ENCODE data around the gene FRMD7. TPM values are rescaled to one million over a fixed set of nuclear protein-coding genes. Genes with fewer than 3 reads are reported as not detected.

FRMD7 gene
- total RNA-seq, 1 experiment from 2014 or later: not detected

DNA sequence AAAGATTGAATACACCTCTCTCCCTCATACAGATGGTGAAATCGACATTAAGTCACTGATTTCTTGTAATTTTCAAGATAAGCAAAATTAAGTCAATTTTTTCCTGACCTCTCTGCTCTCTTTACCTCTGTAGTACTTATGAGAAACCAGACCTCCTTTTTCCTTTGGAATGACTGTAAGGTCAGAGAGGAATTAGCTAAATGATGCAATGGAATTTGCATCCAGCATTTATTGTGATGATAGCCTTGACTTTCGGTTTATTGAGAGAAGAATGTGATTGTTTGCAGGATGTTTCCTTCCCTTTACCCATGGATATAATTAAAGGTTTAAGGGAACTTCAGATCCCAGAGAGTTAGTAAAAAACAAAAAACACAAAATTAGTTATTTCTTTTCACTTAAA lies 82.4 kb downstream of the FRMD7 start (continued):
- TF ChIP-seq, protein P1, sequence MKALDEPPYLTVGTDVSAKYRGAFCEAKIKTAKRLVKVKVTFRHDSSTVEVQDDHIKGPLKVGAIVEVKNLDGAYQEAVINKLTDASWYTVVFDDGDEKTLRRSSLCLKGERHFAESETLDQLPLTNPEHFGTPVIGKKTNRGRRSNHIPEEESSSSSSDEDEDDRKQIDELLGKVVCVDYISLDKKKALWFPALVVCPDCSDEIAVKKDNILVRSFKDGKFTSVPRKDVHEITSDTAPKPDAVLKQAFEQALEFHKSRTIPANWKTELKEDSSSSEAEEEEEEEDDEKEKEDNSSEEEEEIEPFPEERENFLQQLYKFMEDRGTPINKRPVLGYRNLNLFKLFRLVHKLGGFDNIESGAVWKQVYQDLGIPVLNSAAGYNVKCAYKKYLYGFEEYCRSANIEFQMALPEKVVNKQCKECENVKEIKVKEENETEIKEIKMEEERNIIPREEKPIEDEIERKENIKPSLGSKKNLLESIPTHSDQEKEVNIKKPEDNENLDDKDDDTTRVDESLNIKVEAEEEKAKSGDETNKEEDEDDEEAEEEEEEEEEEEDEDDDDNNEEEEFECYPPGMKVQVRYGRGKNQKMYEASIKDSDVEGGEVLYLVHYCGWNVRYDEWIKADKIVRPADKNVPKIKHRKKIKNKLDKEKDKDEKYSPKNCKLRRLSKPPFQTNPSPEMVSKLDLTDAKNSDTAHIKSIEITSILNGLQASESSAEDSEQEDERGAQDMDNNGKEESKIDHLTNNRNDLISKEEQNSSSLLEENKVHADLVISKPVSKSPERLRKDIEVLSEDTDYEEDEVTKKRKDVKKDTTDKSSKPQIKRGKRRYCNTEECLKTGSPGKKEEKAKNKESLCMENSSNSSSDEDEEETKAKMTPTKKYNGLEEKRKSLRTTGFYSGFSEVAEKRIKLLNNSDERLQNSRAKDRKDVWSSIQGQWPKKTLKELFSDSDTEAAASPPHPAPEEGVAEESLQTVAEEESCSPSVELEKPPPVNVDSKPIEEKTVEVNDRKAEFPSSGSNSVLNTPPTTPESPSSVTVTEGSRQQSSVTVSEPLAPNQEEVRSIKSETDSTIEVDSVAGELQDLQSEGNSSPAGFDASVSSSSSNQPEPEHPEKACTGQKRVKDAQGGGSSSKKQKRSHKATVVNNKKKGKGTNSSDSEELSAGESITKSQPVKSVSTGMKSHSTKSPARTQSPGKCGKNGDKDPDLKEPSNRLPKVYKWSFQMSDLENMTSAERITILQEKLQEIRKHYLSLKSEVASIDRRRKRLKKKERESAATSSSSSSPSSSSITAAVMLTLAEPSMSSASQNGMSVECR (CRISPR knock-in tag; IDR thresholded peaks at IDR 0.05; ENCODE audit: borderline replicate concordance): no peak
- TF ChIP-seq NR1H2 (CRISPR knock-in tag; IDR thresholded peaks at IDR 0.05) (no peak), FOXJ3 (CRISPR knock-in tag; IDR thresholded peaks at IDR 0.05; ENCODE audit: borderline replicate concordance) (no peak), SOX15 (CRISPR knock-in tag; IDR thresholded peaks at IDR 0.05) (no peak), GRHL2 (CRISPR knock-in tag; IDR thresholded peaks at IDR 0.05; ENCODE audit: insufficient replicate concordance, severe bottlenecking) (no peak), ELF4 (CRISPR knock-in tag; IDR thresholded peaks at IDR 0.05; ENCODE audit: low read depth) (no peak), RELA (CRISPR knock-in tag; IDR thresholded peaks at IDR 0.05; ENCODE audit: borderline replicate concordance) (no peak), IRF1 (CRISPR knock-in tag; IDR thresholded peaks at IDR 0.05) (no peak), ZBTB43 (CRISPR knock-in tag; IDR thresholded peaks at IDR 0.05) (no peak), ATF2 (CRISPR knock-in tag; IDR thresholded peaks at IDR 0.05; ENCODE audit: borderline replicate concordance, low read depth) (no peak), SMAD3 (CRISPR knock-in tag; IDR thresholded peaks at IDR 0.05; ENCODE audit: borderline replicate concordance) (no peak), ZNF671 (CRISPR knock-in tag; IDR thresholded peaks at IDR 0.05) (no peak), MYBL2 (CRISPR knock-in tag; IDR thresholded peaks at IDR 0.05) (no peak)
- TF ChIP-seq, protein P2, sequence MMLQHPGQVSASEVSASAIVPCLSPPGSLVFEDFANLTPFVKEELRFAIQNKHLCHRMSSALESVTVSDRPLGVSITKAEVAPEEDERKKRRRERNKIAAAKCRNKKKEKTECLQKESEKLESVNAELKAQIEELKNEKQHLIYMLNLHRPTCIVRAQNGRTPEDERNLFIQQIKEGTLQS (CRISPR knock-in tag; conservative IDR thresholded peaks at IDR 0.05): no peak
- TF ChIP-seq, protein P3, sequence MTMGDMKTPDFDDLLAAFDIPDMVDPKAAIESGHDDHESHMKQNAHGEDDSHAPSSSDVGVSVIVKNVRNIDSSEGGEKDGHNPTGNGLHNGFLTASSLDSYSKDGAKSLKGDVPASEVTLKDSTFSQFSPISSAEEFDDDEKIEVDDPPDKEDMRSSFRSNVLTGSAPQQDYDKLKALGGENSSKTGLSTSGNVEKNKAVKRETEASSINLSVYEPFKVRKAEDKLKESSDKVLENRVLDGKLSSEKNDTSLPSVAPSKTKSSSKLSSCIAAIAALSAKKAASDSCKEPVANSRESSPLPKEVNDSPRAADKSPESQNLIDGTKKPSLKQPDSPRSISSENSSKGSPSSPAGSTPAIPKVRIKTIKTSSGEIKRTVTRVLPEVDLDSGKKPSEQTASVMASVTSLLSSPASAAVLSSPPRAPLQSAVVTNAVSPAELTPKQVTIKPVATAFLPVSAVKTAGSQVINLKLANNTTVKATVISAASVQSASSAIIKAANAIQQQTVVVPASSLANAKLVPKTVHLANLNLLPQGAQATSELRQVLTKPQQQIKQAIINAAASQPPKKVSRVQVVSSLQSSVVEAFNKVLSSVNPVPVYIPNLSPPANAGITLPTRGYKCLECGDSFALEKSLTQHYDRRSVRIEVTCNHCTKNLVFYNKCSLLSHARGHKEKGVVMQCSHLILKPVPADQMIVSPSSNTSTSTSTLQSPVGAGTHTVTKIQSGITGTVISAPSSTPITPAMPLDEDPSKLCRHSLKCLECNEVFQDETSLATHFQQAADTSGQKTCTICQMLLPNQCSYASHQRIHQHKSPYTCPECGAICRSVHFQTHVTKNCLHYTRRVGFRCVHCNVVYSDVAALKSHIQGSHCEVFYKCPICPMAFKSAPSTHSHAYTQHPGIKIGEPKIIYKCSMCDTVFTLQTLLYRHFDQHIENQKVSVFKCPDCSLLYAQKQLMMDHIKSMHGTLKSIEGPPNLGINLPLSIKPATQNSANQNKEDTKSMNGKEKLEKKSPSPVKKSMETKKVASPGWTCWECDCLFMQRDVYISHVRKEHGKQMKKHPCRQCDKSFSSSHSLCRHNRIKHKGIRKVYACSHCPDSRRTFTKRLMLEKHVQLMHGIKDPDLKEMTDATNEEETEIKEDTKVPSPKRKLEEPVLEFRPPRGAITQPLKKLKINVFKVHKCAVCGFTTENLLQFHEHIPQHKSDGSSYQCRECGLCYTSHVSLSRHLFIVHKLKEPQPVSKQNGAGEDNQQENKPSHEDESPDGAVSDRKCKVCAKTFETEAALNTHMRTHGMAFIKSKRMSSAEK (CRISPR knock-in tag; IDR thresholded peaks at IDR 0.05; ENCODE audit: borderline replicate concordance): no peak

Measured in WTC11 (cell line).